ENCODE data around the gene CDH26. TPM values are rescaled to one million over a fixed set of nuclear protein-coding genes. Genes with fewer than 3 reads are reported as not detected.

Gene CDH26
- total and polyA plus RNA-seq, 9 of the 15 experiments (the other 6 are each of a cell fraction or from before 2014, with no cell fraction given) = 0.07 to 0.13 (median 0.10) TPM; not detected in 4

- Histone ChIP-seq H3K9ac (ENCODE audit: insufficient read depth in 1 of 2, low read depth in 2 of 2, low read length in 2 of 2) (no peak overlapping the region), H3K4me1 (replicated peaks in 1 of 2; ENCODE audit: control insufficient read depth in 2 of 2, insufficient read depth in 2 of 2, low read length in 2 of 2) (no peaks in the 10 kb centered on the region), H3K9me3 (replicated peaks; ENCODE audit: control insufficient read depth, insufficient read depth, low read depth, low read length) (no peaks in the 10 kb centered on the region), H3K27me3 (ENCODE audit: control insufficient read depth in 2 of 2, insufficient read depth in 2 of 2, low read length in 2 of 2) (peaks cover 3 to 11% of the 10 kb centered on the region in 2 experiments; a peak in 3 of 5 replicates), H3K9me1 (ENCODE audit: control insufficient read depth, insufficient read depth, low read length) (no peaks in the 10 kb centered on the region), H3K4me2 (ENCODE audit: insufficient read depth, low read length) (no peak overlapping the region), H4K20me1 (replicated peaks; ENCODE audit: control insufficient read depth, insufficient read depth, low read length) (no peaks in the 10 kb centered on the region), H3K27ac (ENCODE audit: extremely low read depth, low read depth, low read length) (no peak overlapping the region), H2AFZ (ENCODE audit: low read depth, low read length) (no peak overlapping the region), H3K36me3 (ENCODE audit: control insufficient read depth, insufficient read depth, low read length) (no peaks in the 10 kb centered on the region), H3K79me2 (ENCODE audit: control insufficient read depth, insufficient read depth, low read length) (no peaks in the 10 kb centered on the region), H3K4me3 (no peak overlapping the region)
- POLR2A ChIA-PET = no interaction called here
- intact Hi-C loops (cut with micrococcal nuclease) (no loop called here), in situ Hi-C loops (cut with MboI) (no loop called here)
- no TSS peak for BruUV-seq (replicated peaks)
- DNase-seq (ENCODE audit: extremely low read depth in 1 of 4, low spot score in 3 of 4) (no peak), ATAC-seq (no peak), FAIRE-seq (no peak)
- WGBS (ENCODE audit: insufficient coverage, low coverage, missing lambda C conversion rate) = under 1% methylated on average over 11 of the region's 12 CpGs
- TF ChIP-seq SREBF2 (CRISPR knock-in tag; IDR thresholded peaks at IDR 0.05) = no peak
- TF ChIP-seq HDAC6 (IDR thresholded peaks at IDR 0.05; ENCODE audit: low read depth, low read length) = no peak
- TF ChIP-seq E2F8 (IDR thresholded peaks at IDR 0.05; ENCODE audit: low read depth, partially characterized antibody) = no peak
- no peak for TF ChIP-seq HSF4 (CRISPR knock-in tag; IDR thresholded peaks at IDR 0.05; ENCODE audit: borderline replicate concordance)
- TF ChIP-seq RHOXF2B (CRISPR knock-in tag; conservative IDR thresholded peaks at IDR 0.05) = no peak
- TF ChIP-seq NR2C2 (CRISPR knock-in tag; IDR thresholded peaks at IDR 0.05) = no peak
- no peak for TF ChIP-seq NR2C2 (tag; IDR thresholded peaks at IDR 0.05)
- no peak for TF ChIP-seq CGGBP1 (CRISPR knock-in tag; IDR thresholded peaks at IDR 0.05)
- TF ChIP-seq HOXB6 (CRISPR knock-in tag; IDR thresholded peaks at IDR 0.05; ENCODE audit: borderline replicate concordance) = no peak
- no peak for TF ChIP-seq HEY1 (CRISPR knock-in tag; IDR thresholded peaks at IDR 0.05; ENCODE audit: borderline replicate concordance)
- TF ChIP-seq POLR3G (IDR thresholded peaks at IDR 0.05; ENCODE audit: extremely low read depth, insufficient read length, insufficient replicate concordance) = no peak
- no peak for TF ChIP-seq PHF20 (IDR thresholded peaks at IDR 0.05; ENCODE audit: partially characterized antibody)
- no peak for TF ChIP-seq ESRRA (IDR thresholded peaks at IDR 0.05; ENCODE audit: borderline replicate concordance, low read depth)
- CTCF ChIA-PET (ENCODE audit: low intra/inter-chr PET ratio) = no interaction called here
Measured at GRCh38 chr20:60010689-60011458, 52.7 kb downstream of the CDH26 start.
